HepG2 (cell line): ENCODE results near the gene XPO5. TPM values are rescaled to one million over a fixed set of nuclear protein-coding genes. Genes with fewer than 3 reads are reported as not detected.
A peak's percentile ranks its signal among the peaks of the same experiment; 100 is the strongest.

Source experiments
- AGO2 ChIP-seq: fragments of 200-400 bp; formaldehyde crosslinking; optimal IDR thresholded peaks from 2 replicates; pipeline ENCODE3; 2017; ENCODE audit warnings: mild to moderate bottlenecking, low read depth, low read length, moderate library complexity
- DR1 ChIP-seq: sonication (generic); formaldehyde crosslinking; IDR thresholded peaks from 2 replicates; pipeline ENCODE4 v1.8.0; 2021; ENCODE audit warnings: mild to moderate bottlenecking, missing genetic modification reagents, inconsistent platforms
- ERF ChIP-seq: IDR thresholded peaks from 2 replicates; pipeline ENCODE4 v1.6.1; 2018; ENCODE audit warnings: missing biosample characterization, missing genetic modification reagents
- ETV5 ChIP-seq: IDR thresholded peaks from 2 replicates; pipeline ENCODE4 v1.6.1; 2018; ENCODE audit warnings: missing biosample characterization, missing genetic modification reagents, inconsistent platforms, borderline replicate concordance
- ETV6 ChIP-seq: sonication (generic); formaldehyde crosslinking; conservative IDR thresholded peaks from 2 replicates; pipeline ENCODE4 v1.4.0; 2020; ENCODE audit warnings: missing genetic modification reagents
- FLYWCH1 ChIP-seq: sonication (generic); formaldehyde crosslinking; IDR thresholded peaks from 2 replicates; pipeline ENCODE4 v1.8.1; 2023; ENCODE audit warnings: mild to moderate bottlenecking, missing genetic modification reagents
- FOSL1 ChIP-seq: sonication (generic); formaldehyde crosslinking; IDR thresholded peaks from 2 replicates; pipeline ENCODE4 v1.9.0; 2021; ENCODE audit warnings: missing genetic modification reagents, borderline replicate concordance
- GABPB1 ChIP-seq: IDR thresholded peaks from 2 replicates; pipeline ENCODE4 v1.6.1; 2016; ENCODE audit warnings: mild to moderate bottlenecking, missing genetic modification reagents, moderate library complexity, missing compliant biosample characterization
- GTF3A ChIP-seq: sonication (generic); formaldehyde crosslinking; conservative IDR thresholded peaks from 2 replicates; pipeline ENCODE4 v1.4.0; 2020; ENCODE audit warnings: mild to moderate bottlenecking, missing genetic modification reagents
- MZF1 ChIP-seq: sonication (generic); formaldehyde crosslinking; IDR thresholded peaks from 2 replicates; pipeline ENCODE4 v1.8.1; 2023; ENCODE audit warnings: mild to moderate bottlenecking, missing genetic modification reagents, borderline replicate concordance
- NFKB2 ChIP-seq: sonication (generic); formaldehyde crosslinking; IDR thresholded peaks from 2 replicates; pipeline ENCODE4 v1.4.0; 2020; ENCODE audit warnings: missing genetic modification reagents, borderline replicate concordance
- NFKBIZ ChIP-seq: IDR thresholded peaks from 2 replicates; pipeline ENCODE4 v1.6.1; 2018; ENCODE audit warnings: missing genetic modification reagents, missing compliant biosample characterization
- POLR2AphosphoS2 ChIP-seq: IDR thresholded peaks from 2 replicates; pipeline ENCODE4 v1.6.1; 2011; ENCODE audit warnings: low read depth, low read length, improper control_type of control experiment
- SOX5 ChIP-seq: IDR thresholded peaks from 2 replicates; pipeline ENCODE4 v1.6.1; 2016; ENCODE audit warnings: borderline replicate concordance
- TCF7 ChIP-seq: sonication (generic); IDR thresholded peaks from 2 replicates; pipeline ENCODE4 v1.6.1; 2016; ENCODE audit warnings: antibody characterized with exemption, low read depth
- ZFAT ChIP-seq: sonication (generic); formaldehyde crosslinking; conservative IDR thresholded peaks from 2 replicates; pipeline ENCODE4 v1.8.1; 2023; ENCODE audit warnings: missing genetic modification reagents, inconsistent platforms
- ZFP1 ChIP-seq: IDR thresholded peaks from 2 replicates; pipeline ENCODE4 v1.6.1; 2016
- ZNF251 ChIP-seq: sonication (generic); formaldehyde crosslinking; IDR thresholded peaks from 2 replicates; pipeline ENCODE4 v1.9.0; 2021; ENCODE audit warnings: mild to moderate bottlenecking, missing genetic modification reagents
- ZNF605 ChIP-seq: sonication (generic); formaldehyde crosslinking; IDR thresholded peaks from 2 replicates; pipeline ENCODE4 v1.8.0; 2022; ENCODE audit warnings: mild to moderate bottlenecking, missing genetic modification reagents
- ZNF629 ChIP-seq: sonication (generic); formaldehyde crosslinking; conservative IDR thresholded peaks from 2 replicates; pipeline ENCODE4 v1.5.0; 2020; ENCODE audit warnings: missing genetic modification reagents
- ZNF737 ChIP-seq: sonication (generic); formaldehyde crosslinking; IDR thresholded peaks from 2 replicates; pipeline ENCODE4 v1.5.0; 2020; ENCODE audit warnings: missing genetic modification reagents, mild to moderate bottlenecking, borderline replicate concordance
- polyA plus RNA-seq, 8 experiments: library from polyadenylated mRNA; depleted of rRNA in 3 of 8; stranded (reverse) in 7 of 8; unstranded in 1 of 8; fragments of >200 nt; fragmentation: Illumina TruSeq in 4 of 8; extraction: Trizol in 4 of 8; gene quantifications; 2 replicates each; pipeline versions ENCODE4 v1.2.1 to v1.2.3, GENCODE V29; 2011 to 2016; ENCODE audit warnings: low read depth in 4 of 8, missing spikeins in 1 of 8, mixed read lengths in 1 of 8; ENCODE audit not compliant: insufficient read depth in 1 of 8
- total RNA-seq, 5 experiments: library from RNA; depleted of rRNA; stranded (reverse); fragments of >200 nt; fragmentation: Illumina TruSeq; extraction: Trizol; gene quantifications; 2 replicates each; pipeline ENCODE4 v1.2.3, GENCODE V29; 2016; ENCODE audit warnings: low read depth in 1 of 5
- TF ChIP-seq, protein P1 (sequence below): IDR thresholded peaks from 2 replicates; pipeline ENCODE4 v1.6.1; 2012; ENCODE audit warnings: low read depth, low read length, improper control_type of control experiment
- TF ChIP-seq, protein P2 (sequence below): sonication (generic); formaldehyde crosslinking; IDR thresholded peaks from 2 replicates; pipeline ENCODE4 v1.4.0; 2020; ENCODE audit warnings: missing genetic modification reagents, mild to moderate bottlenecking, borderline replicate concordance
- TF ChIP-seq, protein P3 (sequence below): IDR thresholded peaks from 2 replicates; pipeline ENCODE4 v1.6.1; 2016; ENCODE audit warnings: mild to moderate bottlenecking

The XPO5 gene
- total and polyA plus RNA-seq, 2 of the 13 experiments (the other 11 are each of a cell fraction or from before 2014, with no cell fraction given), result 52.2 to 68.0 TPM

DNA sequence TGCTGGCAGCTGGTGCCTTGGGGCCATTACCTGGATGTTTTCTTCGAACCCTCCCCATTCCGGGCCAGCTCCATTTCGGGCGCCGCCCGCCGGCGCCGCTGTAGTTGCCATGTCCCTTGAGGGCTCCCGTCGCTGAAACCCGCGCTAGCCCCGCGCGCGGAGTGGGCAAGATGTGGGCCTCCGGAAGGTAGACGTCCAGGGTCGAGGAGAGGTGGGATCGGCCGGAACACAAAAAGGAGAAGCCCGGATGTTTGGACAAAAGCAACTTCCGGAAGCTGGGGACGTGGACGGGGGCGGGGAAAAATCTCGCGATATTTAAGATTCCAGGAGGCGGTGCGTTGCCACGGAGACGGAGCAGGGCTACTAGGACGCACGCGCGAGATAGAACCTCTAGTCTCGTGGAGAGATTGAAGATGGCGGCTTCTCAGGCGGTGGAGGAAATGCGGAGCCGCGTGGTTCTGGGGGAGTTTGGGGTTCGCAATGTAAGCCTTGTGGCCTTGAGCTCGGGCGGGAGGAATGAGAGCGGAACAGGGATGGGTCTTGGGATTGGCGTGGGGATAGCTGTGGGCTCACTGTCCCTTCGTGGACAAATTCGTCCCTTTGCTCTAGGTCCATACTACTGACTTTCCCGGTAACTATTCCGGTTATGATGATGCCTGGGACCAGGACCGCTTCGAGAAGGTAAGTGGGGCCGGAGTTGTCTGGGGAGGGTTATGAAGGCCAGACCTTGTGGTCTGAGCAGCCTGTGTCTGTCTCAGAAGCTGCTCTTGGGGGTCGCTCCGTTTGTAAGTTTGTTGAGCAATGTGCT, 58.9 kb downstream of the XPO5 start, which contains the start of the genes POLR1C and YIPF3 (continued):
- TF ChIP-seq ZNF251 (CRISPR knock-in tag), result no peak
- TF ChIP-seq ETV6 (CRISPR knock-in tag), result peak; percentile 28; the same call in 1 of the 2 replicates
- TF ChIP-seq, protein P1, sequence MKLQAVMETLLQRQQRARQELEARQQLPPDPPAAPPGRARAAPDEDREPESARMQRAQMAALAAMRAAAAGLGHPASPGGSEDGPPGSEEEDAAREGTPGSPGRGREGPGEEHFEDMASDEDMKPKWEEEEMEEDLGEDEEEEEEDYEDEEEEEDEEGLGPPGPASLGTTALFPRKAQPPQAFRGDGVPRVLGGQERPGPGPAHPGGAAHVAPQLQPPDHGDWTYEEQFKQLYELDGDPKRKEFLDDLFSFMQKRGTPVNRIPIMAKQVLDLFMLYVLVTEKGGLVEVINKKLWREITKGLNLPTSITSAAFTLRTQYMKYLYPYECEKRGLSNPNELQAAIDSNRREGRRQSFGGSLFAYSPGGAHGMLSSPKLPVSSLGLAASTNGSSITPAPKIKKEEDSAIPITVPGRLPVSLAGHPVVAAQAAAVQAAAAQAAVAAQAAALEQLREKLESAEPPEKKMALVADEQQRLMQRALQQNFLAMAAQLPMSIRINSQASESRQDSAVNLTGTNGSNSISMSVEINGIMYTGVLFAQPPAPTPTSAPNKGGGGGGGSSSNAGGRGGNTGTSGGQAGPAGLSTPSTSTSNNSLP, result no peak
- TF ChIP-seq ZFP1 (CRISPR knock-in tag), result peak; percentile 81
- peak; percentile 67; the same call in 1 of the 2 replicates for TF ChIP-seq FLYWCH1
- no peak for TF ChIP-seq ZFAT (CRISPR knock-in tag)
- TF ChIP-seq DR1, result peak; percentile 77; the same call in 1 of the 2 replicates
- peak; percentile 73; the same call in 1 of the 2 replicates for TF ChIP-seq POLR2AphosphoS2
- peak; percentile 97 for TF ChIP-seq ZNF605 (CRISPR knock-in tag)
- TF ChIP-seq GABPB1 (CRISPR knock-in tag), result peak; percentile 97
- peak; percentile 52 for TF ChIP-seq AGO2
- TF ChIP-seq MZF1 (CRISPR knock-in tag), result no peak
- TF ChIP-seq ZNF737 (CRISPR knock-in tag), result no peak
- TF ChIP-seq ZNF629 (CRISPR knock-in tag), result no peak
- TF ChIP-seq ETV5 (CRISPR knock-in tag), result peak; percentile 92
- no peak; the same call in 1 of the 2 replicates for TF ChIP-seq NFKB2 (CRISPR knock-in tag)
- TF ChIP-seq TCF7, result no peak
- TF ChIP-seq SOX5 (CRISPR knock-in tag), result peak; percentile 71
- peak; percentile 64; the same call in 1 of the 2 replicates for TF ChIP-seq NFKBIZ
- TF ChIP-seq, protein P2, sequence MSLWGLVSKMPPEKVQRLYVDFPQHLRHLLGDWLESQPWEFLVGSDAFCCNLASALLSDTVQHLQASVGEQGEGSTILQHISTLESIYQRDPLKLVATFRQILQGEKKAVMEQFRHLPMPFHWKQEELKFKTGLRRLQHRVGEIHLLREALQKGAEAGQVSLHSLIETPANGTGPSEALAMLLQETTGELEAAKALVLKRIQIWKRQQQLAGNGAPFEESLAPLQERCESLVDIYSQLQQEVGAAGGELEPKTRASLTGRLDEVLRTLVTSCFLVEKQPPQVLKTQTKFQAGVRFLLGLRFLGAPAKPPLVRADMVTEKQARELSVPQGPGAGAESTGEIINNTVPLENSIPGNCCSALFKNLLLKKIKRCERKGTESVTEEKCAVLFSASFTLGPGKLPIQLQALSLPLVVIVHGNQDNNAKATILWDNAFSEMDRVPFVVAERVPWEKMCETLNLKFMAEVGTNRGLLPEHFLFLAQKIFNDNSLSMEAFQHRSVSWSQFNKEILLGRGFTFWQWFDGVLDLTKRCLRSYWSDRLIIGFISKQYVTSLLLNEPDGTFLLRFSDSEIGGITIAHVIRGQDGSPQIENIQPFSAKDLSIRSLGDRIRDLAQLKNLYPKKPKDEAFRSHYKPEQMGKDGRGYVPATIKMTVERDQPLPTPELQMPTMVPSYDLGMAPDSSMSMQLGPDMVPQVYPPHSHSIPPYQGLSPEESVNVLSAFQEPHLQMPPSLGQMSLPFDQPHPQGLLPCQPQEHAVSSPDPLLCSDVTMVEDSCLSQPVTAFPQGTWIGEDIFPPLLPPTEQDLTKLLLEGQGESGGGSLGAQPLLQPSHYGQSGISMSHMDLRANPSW (CRISPR knock-in tag), result peak; percentile 66; the same call in 1 of the 2 replicates
- TF ChIP-seq ERF (CRISPR knock-in tag), result peak; percentile 90
- TF ChIP-seq GTF3A (CRISPR knock-in tag), result peak; percentile 91; the same call in 1 of the 2 replicates
- no peak for TF ChIP-seq FOSL1 (CRISPR knock-in tag)
- TF ChIP-seq, protein P3, sequence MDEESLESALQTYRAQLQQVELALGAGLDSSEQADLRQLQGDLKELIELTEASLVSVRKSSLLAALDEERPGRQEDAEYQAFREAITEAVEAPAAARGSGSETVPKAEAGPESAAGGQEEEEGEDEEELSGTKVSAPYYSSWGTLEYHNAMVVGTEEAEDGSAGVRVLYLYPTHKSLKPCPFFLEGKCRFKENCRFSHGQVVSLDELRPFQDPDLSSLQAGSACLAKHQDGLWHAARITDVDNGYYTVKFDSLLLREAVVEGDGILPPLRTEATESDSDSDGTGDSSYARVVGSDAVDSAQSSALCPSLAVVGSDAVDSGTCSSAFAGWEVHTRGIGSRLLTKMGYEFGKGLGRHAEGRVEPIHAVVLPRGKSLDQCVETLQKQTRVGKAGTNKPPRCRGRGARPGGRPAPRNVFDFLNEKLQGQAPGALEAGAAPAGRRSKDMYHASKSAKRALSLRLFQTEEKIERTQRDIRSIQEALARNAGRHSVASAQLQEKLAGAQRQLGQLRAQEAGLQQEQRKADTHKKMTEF (CRISPR knock-in tag), result peak; percentile 91
